ENCODE measurements around the gene PAPOLA. TPM values are rescaled to one million over a fixed set of nuclear protein-coding genes. Genes with fewer than 3 reads are reported as not detected.

The PAPOLA gene
- total and polyA plus RNA-seq, 2 donors (not counting 1 experiment from before 2014, with no cell fraction given), result 104 to 324 TPM

DNA sequence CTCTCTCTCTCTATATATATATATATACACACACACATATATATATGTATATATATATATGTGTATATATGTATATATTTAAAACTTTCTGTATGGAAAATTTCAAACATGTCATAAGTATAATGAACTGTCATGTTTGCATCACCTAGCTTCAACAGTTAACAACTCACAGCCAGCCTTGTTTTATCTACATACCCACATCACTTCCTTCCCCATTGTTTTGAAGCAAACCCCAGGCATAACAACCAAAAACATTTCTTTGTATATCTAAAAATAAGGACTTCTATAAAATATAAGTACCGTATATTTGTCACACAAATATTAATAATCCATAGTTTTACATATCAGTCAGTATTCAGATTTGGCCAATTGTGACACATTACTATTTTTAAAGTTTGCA is 57.4 kb downstream of the PAPOLA start:
- Mint-ChIP-seq H3K27me3 (no peaks in the 10 kb centered on the region), H3K4me3 (no peak overlapping the region), H3K4me1 (no peaks in the 10 kb centered on the region), H3K9me3 (ENCODE audit: insufficient read depth) (no peaks in the 10 kb centered on the region), H3K27ac (no peak overlapping the region)
- Histone ChIP-seq H3K4me1 (ENCODE audit: control insufficient read depth in 2 of 2, insufficient read depth in 2 of 2, low read length in 2 of 2) (no peaks in the 10 kb centered on the region), H3K27me3 (replicated peaks in 1 of 4; ENCODE audit: control extremely low read depth in 1 of 4, control insufficient read depth in 3 of 4, insufficient read depth in 4 of 4, low read length in 3 of 4) (no peaks in the 10 kb centered on the region), H3K4me2 (replicated peaks; ENCODE audit: low read depth, low read length, poor library complexity, severe bottlenecking) (no peak overlapping the region), H4K20me1 (ENCODE audit: control insufficient read depth, insufficient read depth, low read length, poor library complexity, severe bottlenecking) (no peaks in the 10 kb centered on the region), H3K9me3 (ENCODE audit: control extremely low read depth in 1 of 3, control insufficient read depth in 2 of 3, insufficient read depth in 1 of 3, low read length in 2 of 3) (no peaks in the 10 kb centered on the region), H3K79me2 (ENCODE audit: control insufficient read depth, insufficient read depth, low read length) (no peaks in the 10 kb centered on the region), H3K9ac (ENCODE audit: low read length) (no peak overlapping the region), H3K27ac (ENCODE audit: low read length in 2 of 2) (no peak overlapping the region), H3K36me3 (replicated peaks in 1 of 2; ENCODE audit: control extremely low read depth in 1 of 2, control insufficient read depth in 1 of 2, extremely low read depth in 1 of 2, insufficient read depth in 2 of 2, low read length in 1 of 2) (peaks cover 10 to 60% of the 10 kb centered on the region in 2 experiments), H2AFZ (ENCODE audit: insufficient read depth, low read depth, low read length, poor library complexity, severe bottlenecking) (no peak overlapping the region), H3K4me3 (ENCODE audit: control extremely low read depth in 1 of 5, extremely low read depth in 1 of 5, insufficient read depth in 1 of 5, low read depth in 2 of 5, low read length in 4 of 5) (no peak overlapping the region)
- POLR2A ChIA-PET, result interaction anchor here (0.5 kb wide), 1 partner anchor 42 kb away, joined by 3 read pairs; no protein-coding TSS in a partner anchor
- no CpG with 5 or more reads among the region's 1 CpG for WGBS (ENCODE audit: insufficient coverage)
- ATAC-seq (ENCODE audit: low read depth), result no peak
- CTCF ChIA-PET, result no interaction called here
- TF ChIP-seq, protein P1, sequence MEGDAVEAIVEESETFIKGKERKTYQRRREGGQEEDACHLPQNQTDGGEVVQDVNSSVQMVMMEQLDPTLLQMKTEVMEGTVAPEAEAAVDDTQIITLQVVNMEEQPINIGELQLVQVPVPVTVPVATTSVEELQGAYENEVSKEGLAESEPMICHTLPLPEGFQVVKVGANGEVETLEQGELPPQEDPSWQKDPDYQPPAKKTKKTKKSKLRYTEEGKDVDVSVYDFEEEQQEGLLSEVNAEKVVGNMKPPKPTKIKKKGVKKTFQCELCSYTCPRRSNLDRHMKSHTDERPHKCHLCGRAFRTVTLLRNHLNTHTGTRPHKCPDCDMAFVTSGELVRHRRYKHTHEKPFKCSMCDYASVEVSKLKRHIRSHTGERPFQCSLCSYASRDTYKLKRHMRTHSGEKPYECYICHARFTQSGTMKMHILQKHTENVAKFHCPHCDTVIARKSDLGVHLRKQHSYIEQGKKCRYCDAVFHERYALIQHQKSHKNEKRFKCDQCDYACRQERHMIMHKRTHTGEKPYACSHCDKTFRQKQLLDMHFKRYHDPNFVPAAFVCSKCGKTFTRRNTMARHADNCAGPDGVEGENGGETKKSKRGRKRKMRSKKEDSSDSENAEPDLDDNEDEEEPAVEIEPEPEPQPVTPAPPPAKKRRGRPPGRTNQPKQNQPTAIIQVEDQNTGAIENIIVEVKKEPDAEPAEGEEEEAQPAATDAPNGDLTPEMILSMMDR (IDR thresholded peaks at IDR 0.05), result no peak
- TF ChIP-seq EZH2 (IDR thresholded peaks at IDR 0.05; ENCODE audit: borderline replicate concordance, insufficient read depth, low read depth, low read length, poor library complexity, severe bottlenecking), result no peak
- intact Hi-C loops (cut with micrococcal nuclease), result no loop called here
- no peak for DNase-seq

DNA sequence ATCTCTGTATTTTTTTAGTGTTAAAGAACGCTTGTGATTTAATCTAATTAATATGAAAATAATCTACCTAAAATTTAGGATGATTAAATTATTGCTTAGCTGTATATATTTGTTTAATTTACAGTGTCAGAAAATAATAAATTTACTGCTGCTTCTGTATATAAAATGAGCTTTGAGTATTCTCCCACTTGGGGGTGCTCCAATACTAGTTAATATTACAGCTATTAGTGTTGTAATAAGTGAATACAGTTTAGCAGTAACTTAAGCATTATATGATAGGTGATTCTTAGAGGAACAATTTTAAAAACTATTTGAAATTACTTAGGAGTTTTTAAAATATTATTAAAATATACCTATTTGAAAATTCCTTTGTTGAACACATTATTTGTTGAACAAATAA is 62.2 kb downstream of the PAPOLA start:
- Histone ChIP-seq H3K27me3 (replicated peaks in 1 of 4; ENCODE audit: control extremely low read depth in 1 of 4, control insufficient read depth in 3 of 4, insufficient read depth in 4 of 4, low read length in 3 of 4) (no peaks in the 10 kb centered on the region), H3K9ac (ENCODE audit: low read length) (no peak overlapping the region), H2AFZ (ENCODE audit: insufficient read depth, low read depth, low read length, poor library complexity, severe bottlenecking) (no peak overlapping the region), H3K9me3 (ENCODE audit: control extremely low read depth in 1 of 3, control insufficient read depth in 2 of 3, insufficient read depth in 1 of 3, low read length in 2 of 3) (no peaks in the 10 kb centered on the region), H3K79me2 (ENCODE audit: control insufficient read depth, insufficient read depth, low read length) (no peaks in the 10 kb centered on the region), H4K20me1 (ENCODE audit: control insufficient read depth, insufficient read depth, low read length, poor library complexity, severe bottlenecking) (peaks cover 2% of the 10 kb centered on the region), H3K36me3 (replicated peaks in 1 of 2; ENCODE audit: control extremely low read depth in 1 of 2, control insufficient read depth in 1 of 2, extremely low read depth in 1 of 2, insufficient read depth in 2 of 2, low read length in 1 of 2) (peaks cover 14 to 39% of the 10 kb centered on the region in 2 experiments), H3K4me1 (ENCODE audit: control insufficient read depth in 2 of 2, insufficient read depth in 2 of 2, low read length in 2 of 2) (no peaks in the 10 kb centered on the region), H3K4me2 (replicated peaks; ENCODE audit: low read depth, low read length, poor library complexity, severe bottlenecking) (no peak overlapping the region), H3K4me3 (ENCODE audit: control extremely low read depth in 1 of 5, extremely low read depth in 1 of 5, insufficient read depth in 1 of 5, low read depth in 2 of 5, low read length in 4 of 5) (no peak overlapping the region), H3K27ac (ENCODE audit: low read length in 2 of 2) (no peak overlapping the region)
- Mint-ChIP-seq H3K27ac (no peak overlapping the region), H3K4me1 (peaks cover 3% of the 10 kb centered on the region), H3K27me3 (no peaks in the 10 kb centered on the region), H3K4me3 (no peak overlapping the region), H3K9me3 (ENCODE audit: insufficient read depth) (no peaks in the 10 kb centered on the region)
- DNase-seq (no peak), ATAC-seq (ENCODE audit: low read depth) (no peak)
- no CpG with 5 or more reads among the region's 1 CpG for WGBS (ENCODE audit: insufficient coverage)
- ChIA-PET POLR2A (no interaction called here), CTCF (interaction anchor here (0.9 to 4.7 kb wide), 2 partner anchors 176 to 288 kb away, joined by 4 to 35 read pairs; no protein-coding TSS in a partner anchor)
- TF ChIP-seq, protein P1 (IDR thresholded peaks at IDR 0.05), result no peak
- TF ChIP-seq EZH2 (IDR thresholded peaks at IDR 0.05; ENCODE audit: borderline replicate concordance, insufficient read depth, low read depth, low read length, poor library complexity, severe bottlenecking), result no peak
- intact Hi-C loops (cut with micrococcal nuclease), result no loop called here
